Liver (tissue), 9 donors: ENCODE results near the gene KRT222. TPM values are rescaled to one million over a fixed set of nuclear protein-coding genes. Genes with fewer than 3 reads are reported as not detected.

Experiments
- DNase-seq: peaks from one replicate; pipeline ENCODE4 v3.0.0-alpha.2; 2017; ENCODE audit warnings: low spot score
- H3K27ac ChIP-seq, 2 donors: one replicate each; pipeline ENCODE4 v1.7.0; 2013; ENCODE audit warnings: inconsistent platforms in 2 of 2, low read length in 2 of 2, control low read depth in 1 of 2, low read depth in 1 of 2, mild to moderate bottlenecking in 1 of 2
- H3K27me3 ChIP-seq, 4 donors: one replicate each; pipeline versions ENCODE4 v1.6.1 to v1.7.0; 2013; ENCODE audit warnings: low read length in 3 of 4, inconsistent platforms in 1 of 4, mild to moderate bottlenecking in 1 of 4, moderate library complexity in 1 of 4; ENCODE audit not compliant: control insufficient read depth in 4 of 4, insufficient read depth in 4 of 4
- H3K36me3 ChIP-seq, 4 donors: one replicate each; pipeline versions ENCODE4 v1.6.1 to v1.7.0; 2013; ENCODE audit warnings: low read length in 3 of 4, mild to moderate bottlenecking in 3 of 4, low read depth in 1 of 4, moderate library complexity in 1 of 4; ENCODE audit not compliant: control insufficient read depth in 4 of 4, insufficient read depth in 3 of 4
- H3K4me1 ChIP-seq, 4 donors: one replicate each; pipeline versions ENCODE4 v1.6.1 to v1.7.0; 2013; ENCODE audit warnings: low read length in 3 of 4, mild to moderate bottlenecking in 3 of 4, moderate library complexity in 1 of 4; ENCODE audit not compliant: control insufficient read depth in 4 of 4, insufficient read depth in 4 of 4
- H3K4me3 ChIP-seq, 3 donors: one replicate each; pipeline versions ENCODE4 v1.6.1 to v1.7.0; 2013; ENCODE audit warnings: low read length in 3 of 3, control low read depth in 1 of 3, low read depth in 1 of 3, mild to moderate bottlenecking in 1 of 3
- H3K9ac ChIP-seq, 2 donors: one replicate each; pipeline ENCODE4 v1.7.0; 2013; ENCODE audit warnings: low read length in 2 of 2, mild to moderate bottlenecking in 2 of 2, moderate library complexity in 2 of 2, control low read depth in 1 of 2, low read depth in 1 of 2
- H3K9me3 ChIP-seq, 4 donors: one replicate each; pipeline versions ENCODE4 v1.6.1 to v1.7.0; 2013; ENCODE audit warnings: low read length in 3 of 4; ENCODE audit not compliant: control insufficient read depth in 4 of 4
- EGR1 ChIP-seq, 2 donors: IDR thresholded peaks; 2 replicates each; pipeline ENCODE4 v1.6.1; 2016 to 2018; ENCODE audit warnings: antibody characterized with exemption in 2 of 2, low read depth in 2 of 2
- FOXA1 ChIP-seq: IDR thresholded peaks from 2 replicates; pipeline ENCODE4 v1.6.1; 2016; ENCODE audit warnings: antibody characterized with exemption
- FOXA2 ChIP-seq: IDR thresholded peaks from 2 replicates; pipeline ENCODE4 v1.6.1; 2016; ENCODE audit warnings: antibody characterized with exemption
- GABPA ChIP-seq, 2 donors: IDR thresholded peaks in 1 of 2; conservative IDR thresholded peaks in 1 of 2; 2 replicates each; pipeline ENCODE4 v1.6.1; 2016; ENCODE audit warnings: antibody characterized with exemption in 2 of 2, mild to moderate bottlenecking in 1 of 2, moderate library complexity in 1 of 2
- HNF4G ChIP-seq: IDR thresholded peaks from 2 replicates; pipeline ENCODE4 v1.6.1; 2016; ENCODE audit warnings: antibody characterized with exemption
- JUND ChIP-seq, 2 donors: IDR thresholded peaks; 2 replicates each; pipeline ENCODE4 v1.6.1; 2016; ENCODE audit warnings: antibody characterized with exemption in 2 of 2
- NR2F2 ChIP-seq: IDR thresholded peaks from 2 replicates; pipeline ENCODE4 v1.6.1; 2016; ENCODE audit warnings: antibody characterized with exemption
- RAD21 ChIP-seq, 2 donors: IDR thresholded peaks; 2 replicates each; pipeline ENCODE4 v1.6.1; 2016; ENCODE audit warnings: antibody characterized with exemption in 2 of 2, mild to moderate bottlenecking in 2 of 2
- REST ChIP-seq: IDR thresholded peaks from 2 replicates; pipeline ENCODE4 v1.6.1; 2016; ENCODE audit warnings: antibody characterized with exemption, mild to moderate bottlenecking
- RXRA ChIP-seq, 2 donors: IDR thresholded peaks; 2 replicates each; pipeline ENCODE4 v1.6.1; 2017 to 2018; ENCODE audit warnings: antibody characterized with exemption in 2 of 2, mild to moderate bottlenecking in 1 of 2
- SP1 ChIP-seq: IDR thresholded peaks from 2 replicates; pipeline ENCODE4 v1.6.1; 2018; ENCODE audit warnings: antibody characterized with exemption, mild to moderate bottlenecking
- TAF1 ChIP-seq: conservative IDR thresholded peaks from 2 replicates; pipeline ENCODE4 v1.6.1; 2016; ENCODE audit warnings: antibody characterized with exemption, mild to moderate bottlenecking
- YY1 ChIP-seq: IDR thresholded peaks from 2 replicates; pipeline ENCODE4 v1.6.1; 2016; ENCODE audit warnings: antibody characterized with exemption, mild to moderate bottlenecking
- ZBTB33 ChIP-seq: IDR thresholded peaks from 2 replicates; pipeline ENCODE4 v1.6.1; 2016; ENCODE audit warnings: antibody characterized with exemption
- WGBS: extraction: QIAGEN DNeasy Blood & Tissue Kit; methylation state at CpG from one replicate; pipeline ENCODE4 v1.1.7; 2013; 5-methylcytosine and 5-hydroxymethylcytosine counted together
- polyA plus RNA-seq, 2 donors: library from polyadenylated mRNA; stranded (reverse) in 1 of 2; unstranded in 1 of 2; fragments of 200-250 nt in 1 of 2; fragments of >200 nt in 1 of 2; fragmentation: Nextera tagmentation in 1 of 2; extraction: Ambion mirVana in 1 of 2; gene quantifications; one replicate each; pipeline versions ENCODE4 v1.2.1 to v1.2.3, GENCODE V29; 2013 to 2015
- total RNA-seq, 2 donors: library from RNA; depleted of rRNA; stranded (reverse); fragments of >200 nt; gene quantifications; one replicate each; pipeline ENCODE4 v1.2.3, GENCODE V29; 2014
- TF ChIP-seq, protein P1 (sequence below): fragments of 150-350 bp; IDR thresholded peaks from 2 replicates; pipeline ENCODE4 v1.5.1; 2017; ENCODE audit warnings: improper control_type of control experiment, low read depth, low read length; ENCODE audit not compliant: missing input control
- TF ChIP-seq, protein P2 (sequence below): IDR thresholded peaks from 2 replicates; pipeline ENCODE4 v1.6.1; 2016; ENCODE audit warnings: antibody characterized with exemption
- donor health status: healthy.
- donor health status: healthy.
- donor health status: healthy.
- donor health status: healthy.
- donor health status: healthy.

KRT222 gene
- total and polyA plus RNA-seq, 4 donors: 1.9 to 5.6 (median 2.9) TPM

- no peak for DNase-seq
- TF ChIP-seq FOXA2 (no peak), JUND (IDR thresholded peaks at IDR 0.05) (no peak), SP1 (no peak), YY1 (no peak), ZBTB33 (no peak), RXRA (IDR thresholded peaks at IDR 0.05) (no peak)
- TF ChIP-seq, protein P1, sequence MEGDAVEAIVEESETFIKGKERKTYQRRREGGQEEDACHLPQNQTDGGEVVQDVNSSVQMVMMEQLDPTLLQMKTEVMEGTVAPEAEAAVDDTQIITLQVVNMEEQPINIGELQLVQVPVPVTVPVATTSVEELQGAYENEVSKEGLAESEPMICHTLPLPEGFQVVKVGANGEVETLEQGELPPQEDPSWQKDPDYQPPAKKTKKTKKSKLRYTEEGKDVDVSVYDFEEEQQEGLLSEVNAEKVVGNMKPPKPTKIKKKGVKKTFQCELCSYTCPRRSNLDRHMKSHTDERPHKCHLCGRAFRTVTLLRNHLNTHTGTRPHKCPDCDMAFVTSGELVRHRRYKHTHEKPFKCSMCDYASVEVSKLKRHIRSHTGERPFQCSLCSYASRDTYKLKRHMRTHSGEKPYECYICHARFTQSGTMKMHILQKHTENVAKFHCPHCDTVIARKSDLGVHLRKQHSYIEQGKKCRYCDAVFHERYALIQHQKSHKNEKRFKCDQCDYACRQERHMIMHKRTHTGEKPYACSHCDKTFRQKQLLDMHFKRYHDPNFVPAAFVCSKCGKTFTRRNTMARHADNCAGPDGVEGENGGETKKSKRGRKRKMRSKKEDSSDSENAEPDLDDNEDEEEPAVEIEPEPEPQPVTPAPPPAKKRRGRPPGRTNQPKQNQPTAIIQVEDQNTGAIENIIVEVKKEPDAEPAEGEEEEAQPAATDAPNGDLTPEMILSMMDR: no peak
- TF ChIP-seq, protein P2, sequence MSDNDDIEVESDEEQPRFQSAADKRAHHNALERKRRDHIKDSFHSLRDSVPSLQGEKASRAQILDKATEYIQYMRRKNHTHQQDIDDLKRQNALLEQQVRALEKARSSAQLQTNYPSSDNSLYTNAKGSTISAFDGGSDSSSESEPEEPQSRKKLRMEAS: no peak
- Histone ChIP-seq H3K27ac (no peak overlapping the region), H3K9ac (no peak overlapping the region), H3K36me3 (peaks cover 2 to 31% (median 19%) of the 10 kb centered on the region in 4 donors), H3K27me3 (no peaks in the 10 kb centered on the region), H3K9me3 (no peaks in the 10 kb centered on the region), H3K4me1 (peaks cover 6 to 23% (median 18%) of the 10 kb centered on the region in 4 donors), H3K4me3 (no peak overlapping the region)
These were observed 19.7 kb downstream of the KRT222 start for GRCh38 chr17:40645291-40645690.

- Histone ChIP-seq H3K9me3 (no peaks in the 10 kb centered on the region), H3K9ac (no peak overlapping the region), H3K4me1 (no peaks in the 10 kb centered on the region), H3K36me3 (peaks cover 13 to 65% (median 52%) of the 10 kb centered on the region in 4 donors), H3K27ac (no peak overlapping the region), H3K4me3 (no peak overlapping the region), H3K27me3 (no peaks in the 10 kb centered on the region)
- DNase-seq: no peak
- no peak for TF ChIP-seq RAD21 (IDR thresholded peaks at IDR 0.05)
- TF ChIP-seq FOXA1: no peak
- no peak for TF ChIP-seq NR2F2
- TF ChIP-seq, protein P2: no peak
- no peak for TF ChIP-seq ZBTB33
- WGBS: 60% methylated on average over 2 of the region's 2 CpGs
These were observed 27.0 kb downstream of the KRT222 start for GRCh38 chr17:40637931-40638330.

DNA sequence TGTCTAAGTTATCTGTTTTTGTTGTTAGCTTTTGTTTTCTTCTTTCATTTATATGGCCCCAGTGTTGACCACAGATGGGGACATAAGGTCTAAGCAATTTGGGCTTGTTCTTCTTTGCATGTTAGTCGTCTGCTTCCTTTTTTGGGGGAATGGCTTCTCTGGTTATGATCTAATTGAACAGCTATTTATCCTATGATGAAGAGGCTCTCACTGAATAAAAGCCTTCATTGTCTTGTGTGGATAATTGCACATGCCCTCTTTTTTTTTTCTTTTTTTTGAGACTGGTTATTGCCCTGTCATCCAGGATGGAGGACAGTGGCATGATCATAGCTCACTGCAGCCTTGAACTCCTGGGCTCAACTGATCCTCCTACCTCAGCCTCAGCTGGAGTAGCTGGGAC lies 31.1 kb downstream of the KRT222 start:
- Histone ChIP-seq H3K4me1 (no peaks in the 10 kb centered on the region), H3K36me3 (peaks cover 15 to 81% (median 70%) of the 10 kb centered on the region in 4 donors), H3K27me3 (no peaks in the 10 kb centered on the region), H3K9ac (no peak overlapping the region), H3K9me3 (no peaks in the 10 kb centered on the region), H3K27ac (no peak overlapping the region), H3K4me3 (no peak overlapping the region)
- DNase-seq: no peak
- 88% methylated on average over 1 of the region's 1 CpG for WGBS
- TF ChIP-seq REST (no peak), NR2F2 (no peak), FOXA2 (no peak), TAF1 (no peak), EGR1 (IDR thresholded peaks at IDR 0.05; ENCODE audit: low read depth in 2 of 2) (no peak), GABPA (IDR thresholded peaks at IDR 0.05 in 1 of 2, conservative IDR thresholded peaks at IDR 0.05 in 1 of 2) (no peak), SP1 (no peak), HNF4G (no peak), ZBTB33 (no peak)
